HG03108 (cell line): ENCODE data around the gene RDX.
"Not testable (repeated sequence)": the region's sequence is repeated elsewhere in the genome, so short reads cannot be mapped to it uniquely, and the experiment has no call there.

Experiments used
- ATAC-seq: cut with Tn5 transposase; IDR thresholded peaks from one replicate; pipeline ENCODE4 v1.9.1; 2021; ENCODE audit warnings: moderate library complexity; ENCODE audit not compliant: unreplicated experiment

RDX gene

GRCh38 chr11:110280595-110280994 lies 15.8 kb downstream of the RDX start:
- ATAC-seq: not testable (repeated sequence)

GRCh38 chr11:110279881-110280280 lies 16.5 kb downstream of the RDX start:
- no peak for ATAC-seq

- ATAC-seq: no peak
Measured at GRCh38 chr11:110272919-110273318, 23.5 kb downstream of the RDX start.

- ATAC-seq: no peak
Measured at GRCh38 chr11:110269996-110270395, 26.4 kb downstream of the RDX start.

- no peak for ATAC-seq
Measured at GRCh38 chr11:110268441-110268840, 28.0 kb downstream of the RDX start.

- no peak for ATAC-seq
Measured at GRCh38 chr11:110262072-110262403, 34.4 kb downstream of the RDX start.

GRCh38 chr11:110261195-110262071 lies 35.0 kb downstream of the RDX start:
- ATAC-seq: no peak

GRCh38 chr11:110253525-110253924 lies 42.9 kb downstream of the RDX start:
- no peak for ATAC-seq

GRCh38 chr11:110251836-110252235 lies 44.6 kb downstream of the RDX start:
- ATAC-seq: no peak

GRCh38 chr11:110250168-110250567 lies 46.2 kb downstream of the RDX start:
- no peak for ATAC-seq

- no peak for ATAC-seq
Measured at GRCh38 chr11:110249766-110250165, 46.6 kb downstream of the RDX start.

- ATAC-seq: no peak
Measured at GRCh38 chr11:110249066-110249465, 47.3 kb downstream of the RDX start.

- no peak for ATAC-seq
Measured at GRCh38 chr11:110243791-110244190, 52.6 kb downstream of the RDX start.

GRCh38 chr11:110242746-110243145 lies 53.7 kb downstream of the RDX start:
- no peak for ATAC-seq

- no peak for ATAC-seq
Measured at GRCh38 chr11:110242188-110242587, 54.2 kb downstream of the RDX start.

GRCh38 chr11:110235966-110236365 lies 60.4 kb downstream of the RDX start:
- no peak for ATAC-seq

- ATAC-seq: no peak
Measured at GRCh38 chr11:110230377-110230776, 66.0 kb downstream of the RDX start.

GRCh38 chr11:110219006-110219785 lies 77.2 kb downstream of the RDX start:
- ATAC-seq: no peak

- ATAC-seq: no peak
Measured at GRCh38 chr11:110217936-110218335, 78.5 kb downstream of the RDX start.

- ATAC-seq: no peak
Measured at GRCh38 chr11:110217223-110217877, 79.1 kb downstream of the RDX start.

- not testable (repeated sequence) for ATAC-seq
Measured at GRCh38 chr11:110209313-110209694, 87.1 kb downstream of the RDX start.
